ENCODE measurements around the gene ST6GAL1. TPM values are rescaled to one million over a fixed set of nuclear protein-coding genes. Genes with fewer than 3 reads are reported as not detected.

Gene ST6GAL1
- total and polyA plus RNA-seq, 2 of the 13 experiments (the other 11 are each of a cell fraction or from before 2014, with no cell fraction given) = 79.9 to 164 TPM

DNA sequence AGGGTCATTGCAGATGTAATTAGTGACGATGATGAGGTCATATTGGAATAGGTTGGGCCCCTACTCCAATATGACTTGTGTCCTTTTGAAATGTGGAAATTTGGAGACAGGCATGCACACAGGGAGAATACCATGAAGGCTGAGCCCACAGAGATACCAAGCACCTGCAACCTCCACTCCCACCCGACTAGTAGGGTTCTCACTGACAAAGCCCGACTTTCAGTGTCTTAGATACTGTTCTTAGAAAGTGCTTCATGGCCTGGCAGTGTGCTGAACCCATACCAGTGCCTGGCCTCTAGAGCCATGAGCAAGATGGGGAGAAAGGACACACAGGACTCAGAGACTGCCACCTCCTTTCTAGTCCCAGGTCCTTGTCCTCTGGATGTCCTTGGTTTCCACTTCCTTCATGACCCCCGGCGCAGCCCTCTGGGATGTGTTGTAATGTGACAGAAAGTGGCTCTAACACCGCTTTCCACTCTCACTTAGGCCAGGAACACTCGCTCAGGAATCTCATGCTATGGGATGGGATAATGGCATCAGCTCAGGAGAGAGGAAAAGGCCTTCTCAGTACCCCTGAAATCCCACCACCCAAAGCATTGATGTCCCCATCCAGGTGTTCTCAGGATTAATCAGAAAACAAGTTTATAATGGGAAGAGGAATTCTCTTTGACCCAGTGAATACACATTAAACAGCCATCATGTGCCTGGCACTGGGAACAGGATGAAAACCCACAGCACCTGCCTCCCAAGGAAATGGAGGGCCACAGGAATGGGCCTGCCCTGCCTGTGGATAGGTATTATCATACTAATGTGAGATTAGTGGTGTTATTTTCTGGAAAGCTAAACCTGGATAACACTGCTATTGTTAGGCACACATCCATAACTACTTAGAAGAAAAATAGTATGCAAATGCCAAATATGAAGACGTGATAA is 149.0 kb downstream of the ST6GAL1 start (continued):
- TF ChIP-seq ZC3H13 (CRISPR knock-in tag; IDR thresholded peaks at IDR 0.05) (peak; percentile 53; the same call in 1 of the 2 replicates), NFYC (CRISPR knock-in tag; IDR thresholded peaks at IDR 0.05) (no peak), AGO1 (IDR thresholded peaks at IDR 0.05; ENCODE audit: low read depth, low read length, poor library complexity, severe bottlenecking) (no peak)

GRCh38 chr3:187080799-187081450 is 150.6 kb downstream of the ST6GAL1 start:
- Histone ChIP-seq H3K27me3 (ENCODE audit: control insufficient read depth in 1 of 2, insufficient read depth in 2 of 2, low read length in 2 of 2) (no peaks in the 10 kb centered on the region), H3K4me2 (ENCODE audit: low read depth, low read length) (peak overlapping the region; percentile 28), H3K9ac (ENCODE audit: insufficient read depth, low read depth, low read length) (no peak overlapping the region), H3K9me3 (ENCODE audit: low read length) (no peaks in the 10 kb centered on the region), H3K27ac (ENCODE audit: extremely low read length, insufficient read depth, low read length) (peak overlapping the region; percentile 71), H2AFZ (ENCODE audit: low read length) (no peak overlapping the region), H3K36me3 (replicated peaks in 1 of 2; ENCODE audit: control insufficient read depth in 1 of 2, insufficient read depth in 2 of 2, low read length in 2 of 2) (peaks cover 15 to 20% of the 10 kb centered on the region in 2 experiments; a peak in 4 of 5 replicates), H4K20me1 (ENCODE audit: insufficient read depth, low read length) (no peaks in the 10 kb centered on the region), H3K4me3 (replicated peaks in 1 of 3; ENCODE audit: insufficient read depth in 1 of 3, low read depth in 2 of 3, low read length in 3 of 3) (no peak overlapping the region), H3K79me2 (ENCODE audit: insufficient read depth, low read length) (no peaks in the 10 kb centered on the region), H3K4me1 (ENCODE audit: insufficient read depth, low read length) (peaks cover 38% of the 10 kb centered on the region)
- POLR2A ChIA-PET = interaction anchor here (0.6 to 1.9 kb wide), 6 partner anchors 14 to 59 kb away, joined by 3 to 8 read pairs (median 5); no protein-coding TSS in a partner anchor
- in situ Hi-C loops (cut with HindIII; ENCODE audit: extremely low pct_ligation_motif_present, low pct_unique_long_range_greater_than_20kb) = no loop called here
- intact Hi-C loops (cut with micrococcal nuclease; ENCODE audit: unreplicated experiment) = no loop called here
- BruUV-seq (replicated peaks) = no TSS peak
- WGBS (ENCODE audit: low lambda C conversion rate) = 40% methylated on average over 13 of the region's 13 CpGs
- DNase-seq (ENCODE audit: low spot score) (peak; percentile 62), FAIRE-seq (peak; percentile 64), ATAC-seq (peak; percentile 74)
- CTCF ChIA-PET (ENCODE audit: low intra/inter-chr PET ratio, low total read pairs) = no interaction called here
- TF ChIP-seq CREM (IDR thresholded peaks at IDR 0.05) = peak; percentile 30; the same call in 1 of the 2 replicates
- TF ChIP-seq CREM (CRISPR knock-in tag; IDR thresholded peaks at IDR 0.05) = no peak
- TF ChIP-seq SOX6 (IDR thresholded peaks at IDR 0.05) = no peak
- TF ChIP-seq SOX6 (CRISPR knock-in tag; IDR thresholded peaks at IDR 0.05) = peak; percentile 29; the same call in 1 of the 2 replicates
- TF ChIP-seq CEBPG (CRISPR knock-in tag; IDR thresholded peaks at IDR 0.05) = 0 out of 2 replicates have a peak, but pooled peaks have one; percentile 16
- 0 out of 2 replicates have a peak, but pooled peaks have one; percentile 26 for TF ChIP-seq ZNF614 (CRISPR knock-in tag; IDR thresholded peaks at IDR 0.05; ENCODE audit: borderline replicate concordance)
- peak; percentile 68; the same call in 1 of the 2 replicates for TF ChIP-seq HOXA3 (CRISPR knock-in tag; IDR thresholded peaks at IDR 0.05)
- TF ChIP-seq RFX5 (IDR thresholded peaks at IDR 0.05; ENCODE audit: low read depth, low read length) = no peak
- TF ChIP-seq GATAD2A (CRISPR knock-in tag; IDR thresholded peaks at IDR 0.05) = peak; percentile 34; the same call in 1 of the 2 replicates
- TF ChIP-seq AHDC1 (CRISPR knock-in tag; IDR thresholded peaks at IDR 0.05; ENCODE audit: borderline replicate concordance) = peak; percentile 61; the same call in 1 of the 2 replicates
- TF ChIP-seq KAT8 (CRISPR knock-in tag; IDR thresholded peaks at IDR 0.05) = 0 out of 2 replicates have a peak, but pooled peaks have one; percentile 18
- peak; percentile 70 for TF ChIP-seq HNF4A (CRISPR knock-in tag; IDR thresholded peaks at IDR 0.05)
- no peak for TF ChIP-seq KMT2A (CRISPR knock-in tag; IDR thresholded peaks at IDR 0.05)
- peak; percentile 28 for TF ChIP-seq TEAD3 (CRISPR knock-in tag; optimal IDR thresholded peaks at IDR 0.05; ENCODE audit: borderline replicate concordance)
- TF ChIP-seq POGZ (CRISPR knock-in tag; IDR thresholded peaks at IDR 0.05) = peak; percentile 91

Data from HepG2 (cell line).